Measurements from ENCODE around the gene RPL13A.

DNA sequence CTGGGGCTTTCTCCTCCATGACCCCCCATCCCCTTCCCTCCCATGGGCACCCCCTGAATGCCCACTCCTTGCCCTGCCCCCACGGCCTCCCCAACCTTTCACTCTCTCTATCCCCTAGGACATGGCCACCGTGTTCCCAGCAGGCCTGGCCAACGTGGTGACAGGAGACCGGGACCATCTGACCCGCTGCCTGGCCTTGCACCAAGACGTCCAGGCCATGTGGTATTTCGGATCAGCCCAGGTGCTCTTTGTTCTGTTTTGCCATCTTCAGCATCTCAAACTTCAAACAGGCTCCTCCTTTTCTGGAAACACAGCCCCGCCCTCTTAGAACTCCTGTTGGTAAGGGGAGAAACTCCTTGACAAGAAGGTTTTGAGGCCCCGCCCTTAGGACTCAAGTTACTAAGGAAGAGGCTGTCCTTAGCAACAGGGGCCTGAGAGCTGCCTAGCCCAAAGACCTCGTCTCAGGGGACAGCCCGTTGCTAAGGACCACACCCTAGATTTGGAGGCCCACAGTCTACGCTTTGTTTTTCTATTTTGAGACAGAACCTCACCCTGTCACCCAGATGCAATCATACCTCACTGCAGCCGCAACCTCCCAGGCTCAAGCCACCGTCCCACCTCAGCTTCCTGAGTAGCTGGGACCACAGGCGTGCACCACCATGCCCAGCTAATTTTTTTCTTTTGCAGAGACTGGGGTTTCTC is 18.5 kb upstream of the RPL13A start:
- TF ChIP-seq CTCF (IDR thresholded peaks at IDR 0.05) (no peak), POLR2A (IDR thresholded peaks at IDR 0.05) (no peak)

All from body of pancreas (tissue), 4 donors.